Stimulated activated CD4-positive, alpha-beta T cell treated with anti-CD3 and anti-CD28 coated beads, TNF-alpha, amount 100 ng/mL, for 48 hours (primary cell): Measurements from ENCODE around the gene IDH3B.

Source experiments
- DNase-seq, 3 donors: peaks; one replicate each; pipeline ENCODE4 v3.0.0-alpha.2; 2020; ENCODE audit warnings: low read depth in 3 of 3

The IDH3B gene

DNA sequence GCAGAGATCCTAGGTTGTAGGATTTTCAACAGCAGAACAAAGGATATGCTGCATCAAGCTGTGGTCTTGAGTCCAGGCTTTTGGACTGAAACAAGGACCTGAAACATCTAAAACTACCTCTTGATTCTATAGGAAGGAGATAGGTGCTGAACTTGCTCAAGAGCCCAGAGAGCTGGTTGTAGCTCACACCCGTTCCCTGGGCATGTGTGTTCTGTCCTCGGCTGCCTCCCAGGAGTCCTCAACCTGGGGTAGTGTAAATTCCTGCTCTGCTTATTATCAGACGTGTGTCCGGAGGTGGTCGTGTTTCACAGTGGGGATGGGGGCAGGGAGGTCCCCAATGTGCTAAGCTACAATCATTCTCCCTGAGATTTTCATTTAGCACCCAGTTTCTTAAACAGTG, 6.8 kb downstream of the IDH3B start:
- DNase-seq = no peak

DNA sequence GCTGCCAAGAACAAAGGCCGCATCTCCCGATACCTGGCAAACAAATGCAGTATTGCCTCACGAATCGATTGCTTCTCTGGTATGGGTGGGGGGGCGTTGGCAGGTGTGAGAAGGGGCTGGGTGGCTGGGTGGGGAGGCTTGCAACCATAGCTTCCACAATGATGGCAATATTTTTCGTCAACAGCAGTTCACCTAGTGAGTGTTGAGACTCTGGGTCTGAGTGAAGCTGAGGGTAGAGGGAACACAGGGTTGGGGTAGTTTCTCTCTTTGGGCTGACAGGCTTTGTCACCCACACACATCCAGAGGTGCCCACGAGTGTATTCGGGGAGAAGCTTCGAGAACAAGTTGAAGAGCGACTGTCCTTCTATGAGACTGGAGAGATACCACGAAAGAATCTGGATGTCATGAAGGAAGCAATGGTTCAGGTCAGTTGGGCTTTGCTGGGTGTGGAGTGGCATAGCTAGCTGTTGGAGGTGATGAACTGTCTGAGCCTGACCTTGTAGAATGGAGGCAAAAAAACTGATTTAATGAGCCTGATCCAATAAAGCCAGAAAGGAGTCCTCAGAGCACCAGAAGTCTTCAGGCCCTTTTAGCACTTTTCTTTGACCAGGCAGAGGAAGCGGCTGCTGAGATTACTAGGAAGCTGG, 7.4 kb downstream of the IDH3B start:
- DNase-seq = no peak

DNA sequence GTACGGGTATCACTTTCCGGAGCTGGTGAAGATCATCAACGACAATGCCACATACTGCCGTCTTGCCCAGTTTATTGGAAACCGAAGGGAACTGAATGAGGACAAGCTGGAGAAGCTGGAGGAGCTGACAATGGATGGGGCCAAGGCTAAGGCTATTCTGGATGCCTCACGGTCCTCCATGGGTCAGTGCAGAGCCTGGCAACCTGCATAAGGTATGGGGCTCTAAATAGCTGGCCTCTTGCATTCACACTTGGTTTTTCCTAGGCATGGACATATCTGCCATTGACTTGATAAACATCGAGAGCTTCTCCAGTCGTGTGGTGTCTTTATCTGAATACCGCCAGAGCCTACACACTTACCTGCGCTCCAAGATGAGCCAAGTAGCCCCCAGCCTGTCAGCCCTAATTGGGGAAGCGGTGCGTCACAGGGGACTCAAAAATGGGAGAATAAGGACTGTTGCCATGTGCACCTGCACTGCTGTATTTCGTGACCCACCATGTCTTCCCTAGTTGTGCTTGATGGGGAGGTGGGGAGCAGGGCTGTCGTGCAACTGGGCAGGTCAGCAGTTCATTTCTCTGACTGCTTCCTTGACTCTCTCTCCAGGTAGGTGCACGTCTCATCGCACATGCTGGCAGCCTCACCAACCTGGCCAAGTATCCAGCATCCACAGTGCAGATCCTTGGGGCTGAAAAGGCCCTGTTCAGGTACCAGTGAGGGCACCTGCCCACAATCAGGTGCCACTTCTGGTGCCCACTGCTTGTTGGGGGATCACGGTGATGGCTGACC, 8.5 kb downstream of the IDH3B start:
- no peak for DNase-seq

DNA sequence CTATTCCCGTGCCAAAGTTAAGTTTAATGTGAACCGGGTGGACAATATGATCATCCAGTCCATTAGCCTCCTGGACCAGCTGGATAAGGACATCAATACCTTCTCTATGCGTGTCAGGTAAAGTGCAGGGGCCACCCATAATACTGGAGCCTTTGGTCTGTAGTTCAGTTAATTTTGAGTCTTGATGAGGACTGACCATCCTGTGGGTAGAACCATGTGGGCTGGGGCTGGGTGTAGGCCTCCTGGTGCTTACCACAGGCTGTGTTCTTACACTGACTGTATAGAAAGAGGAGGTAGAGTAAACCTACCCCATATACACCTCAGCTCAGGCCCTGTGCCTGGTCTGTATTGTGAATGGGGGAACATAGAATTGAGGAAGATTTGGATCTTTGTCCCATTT, 9.2 kb downstream of the IDH3B start:
- DNase-seq = no peak

GRCh38 chr20:2654384-2654822, 9.6 kb downstream of the IDH3B start:
- DNase-seq = no peak

DNA sequence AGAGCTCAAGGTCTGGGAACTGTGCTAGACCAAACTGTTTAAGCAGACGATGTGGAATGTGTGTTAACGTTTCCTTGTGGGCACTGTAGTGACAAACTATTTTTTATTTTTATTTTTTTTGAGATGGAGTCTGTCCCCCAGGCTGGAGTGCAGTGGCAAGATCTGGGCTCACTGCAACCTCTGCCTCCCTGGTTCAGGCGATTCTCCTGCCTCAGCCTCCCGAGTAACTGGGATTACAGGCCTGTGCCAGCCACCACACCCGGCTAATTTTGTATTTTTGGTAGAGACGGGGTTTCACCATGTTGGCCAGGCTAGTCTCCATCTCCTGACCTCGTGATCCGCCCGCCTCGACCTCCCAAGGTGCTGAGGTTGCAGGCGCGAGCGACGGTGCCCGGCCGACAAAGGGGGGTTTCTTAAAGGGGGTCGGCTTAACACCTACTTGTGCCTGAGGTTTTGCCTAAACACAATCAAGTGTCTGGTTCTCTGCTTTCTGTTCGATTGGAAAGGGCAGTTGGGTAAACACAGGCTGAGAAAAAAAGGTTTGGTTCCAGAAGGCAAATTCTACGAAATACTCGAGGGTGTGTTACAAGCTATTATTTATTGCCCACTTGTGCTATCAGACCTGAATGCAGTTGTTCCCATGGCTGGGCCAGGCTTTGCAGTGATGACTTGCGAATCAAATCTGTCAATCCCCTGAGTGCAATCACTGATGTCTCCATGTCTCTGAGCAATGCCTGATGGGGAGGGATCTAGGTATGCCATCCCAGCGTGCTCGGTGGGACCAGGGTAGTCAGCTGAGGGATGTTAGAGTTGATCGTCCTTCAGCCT, 10.2 kb downstream of the IDH3B start:
- no peak for DNase-seq

DNA sequence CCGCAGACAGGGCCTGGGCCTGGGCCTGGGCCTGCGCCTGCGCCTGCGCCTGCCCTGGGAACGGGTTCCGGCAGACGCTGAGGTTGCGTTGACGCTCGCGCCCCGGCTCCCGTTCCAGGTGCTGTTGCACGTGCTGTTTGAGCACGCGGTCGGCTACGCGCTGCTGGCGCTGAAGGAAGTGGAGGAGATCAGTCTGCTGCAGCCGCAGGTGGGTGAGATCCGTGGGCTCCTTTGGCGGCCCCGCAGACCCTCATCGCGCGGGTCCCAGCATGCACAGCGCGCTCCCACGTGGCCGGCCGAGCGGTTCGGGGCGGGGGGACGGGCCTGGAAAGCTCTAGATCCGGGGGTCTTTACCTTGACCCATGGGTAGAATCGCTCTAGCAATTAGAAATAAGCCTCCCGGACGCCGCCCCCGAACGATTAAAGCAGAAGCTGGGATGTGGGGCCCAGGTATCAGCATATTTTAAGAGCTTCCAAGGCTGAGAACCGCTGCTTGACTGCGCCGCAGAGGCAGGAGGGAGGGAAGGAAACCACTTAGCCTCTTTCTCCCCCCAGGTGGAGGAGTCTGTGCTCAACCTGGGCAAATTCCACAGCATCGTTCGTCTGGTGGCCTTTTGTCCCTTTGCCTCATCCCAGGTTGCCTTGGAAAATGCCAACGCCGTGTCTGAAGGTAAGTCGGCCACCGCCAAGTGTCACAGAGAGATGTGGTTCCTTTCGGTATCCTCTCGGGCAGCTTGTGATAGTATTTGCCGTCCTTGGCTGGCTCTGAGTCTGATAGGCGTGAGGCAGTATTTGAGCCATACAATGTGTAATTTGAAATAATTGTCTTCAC, 11.1 kb downstream of the IDH3B start:
- DNase-seq = peak in 1 of 3 donors; percentile 47

GRCh38 chr20:2651772-2652723, 12.0 kb downstream of the IDH3B start, which contains the start of gene NOP56:
Gene NOP56 (plus strand): TSS chr20:2652632. CDS start chr20:2652661, 29 bp downstream.
- peak; percentile 84 to 91 (median 88) for DNase-seq

- no peak for DNase-seq
Observed at GRCh38 chr20:2643708-2644107, 20.3 kb downstream of the IDH3B start.

GRCh38 chr20:2640899-2641298, 23.1 kb downstream of the IDH3B start:
- DNase-seq = no peak

- DNase-seq = no peak
Observed at GRCh38 chr20:2640260-2640659, 23.8 kb downstream of the IDH3B start.

DNA sequence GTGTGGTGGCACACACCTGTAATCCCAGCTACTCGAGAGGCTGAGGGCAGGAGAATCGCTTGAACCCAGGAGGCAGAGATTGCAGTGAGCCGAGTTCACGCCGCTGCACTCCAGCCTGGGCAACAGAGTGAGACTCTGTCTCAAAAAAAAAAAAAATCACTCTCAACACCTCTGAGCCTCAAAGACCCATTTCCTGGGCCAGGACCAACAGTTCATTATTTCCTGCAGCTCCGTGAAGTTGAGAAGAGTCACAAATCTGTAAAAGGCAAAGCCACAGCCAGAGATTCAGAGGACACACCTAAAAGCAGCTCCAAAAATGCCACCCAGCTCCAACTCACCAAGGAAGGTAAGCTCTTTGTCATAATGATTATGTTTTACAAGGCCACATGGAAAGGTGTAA, 26.8 kb downstream of the IDH3B start:
- no peak for DNase-seq

DNA sequence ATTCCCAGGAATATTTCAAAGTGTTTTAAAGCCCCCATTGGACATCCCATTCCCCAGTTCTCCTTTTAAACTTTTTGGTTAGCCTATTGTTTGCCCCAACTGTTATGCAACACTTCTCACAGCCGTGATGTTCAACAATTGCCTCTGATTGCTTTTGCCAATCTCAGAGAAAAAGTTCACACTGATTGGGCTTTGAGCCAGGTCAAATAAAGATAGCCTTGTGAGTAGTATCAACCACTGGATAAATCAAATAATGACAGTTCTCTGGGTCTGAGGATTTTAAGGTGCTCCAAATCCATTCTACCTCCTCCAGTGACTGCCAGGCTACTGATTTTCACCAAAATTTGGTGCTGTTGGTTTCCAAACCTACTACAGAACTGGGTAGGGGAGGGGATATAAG, 30.6 kb downstream of the IDH3B start:
- no peak for DNase-seq

DNA sequence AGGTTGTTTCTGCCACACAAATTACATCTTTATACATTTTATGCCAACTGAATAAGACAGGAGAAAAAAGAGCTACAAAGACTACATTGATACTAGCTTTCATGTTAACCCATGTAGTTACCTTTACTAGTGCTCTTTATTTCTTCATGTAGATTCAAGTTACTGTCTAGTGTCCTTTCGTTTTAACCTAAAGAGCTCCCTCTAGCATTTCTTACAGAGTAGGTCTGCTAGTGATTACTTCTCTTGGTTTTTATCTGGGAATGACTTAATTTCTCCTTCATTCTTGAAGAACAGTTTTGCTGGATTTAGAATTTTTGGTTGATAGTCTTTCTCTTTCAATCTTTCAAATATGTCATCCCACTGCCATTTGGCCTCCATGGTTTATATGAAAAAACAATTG, 32.8 kb downstream of the IDH3B start:
- DNase-seq = no peak

- no peak for DNase-seq
Observed at GRCh38 chr20:2626853-2627541, 37.0 kb downstream of the IDH3B start.

- DNase-seq = no peak
Observed at GRCh38 chr20:2625062-2625461, 39.0 kb downstream of the IDH3B start.

GRCh38 chr20:2624190-2624589, 39.8 kb downstream of the IDH3B start:
- DNase-seq = no peak

DNA sequence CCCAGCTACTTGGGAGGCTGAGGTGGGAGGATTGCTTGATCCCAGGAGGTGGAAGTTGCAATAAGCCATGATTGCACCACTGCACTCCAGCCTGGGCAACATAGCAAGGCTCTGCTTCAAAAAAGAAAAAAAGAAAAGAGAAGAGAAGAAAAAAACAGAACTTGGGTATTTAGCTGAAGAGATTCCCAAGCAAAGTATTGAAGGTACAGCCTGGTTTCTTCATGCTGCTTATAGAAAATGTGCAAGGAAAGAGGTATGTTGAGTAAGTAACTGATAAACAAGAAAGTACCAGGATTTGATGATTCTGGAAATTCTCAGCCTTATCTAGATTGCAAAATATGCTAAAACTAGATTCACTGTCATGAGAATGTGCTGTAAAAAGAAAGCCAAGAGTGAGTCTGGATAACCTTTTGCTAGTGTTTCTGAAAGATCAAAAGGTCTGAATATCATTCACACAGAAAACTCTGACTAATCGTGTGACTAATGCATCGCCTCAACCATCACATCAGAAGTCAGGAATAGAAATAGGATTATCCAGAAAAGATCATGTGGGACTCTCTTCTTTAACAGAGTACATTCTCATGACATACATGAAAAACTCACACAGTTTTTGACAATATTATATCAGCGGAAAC, 43.9 kb downstream of the IDH3B start:
- DNase-seq = no peak

- DNase-seq = no peak
Observed at GRCh38 chr20:2619337-2619736, 44.7 kb downstream of the IDH3B start.
